Right atrium auricular region (tissue), 2 donors: Measurements from ENCODE around the gene GLRA3. TPM values are rescaled to one million over a fixed set of nuclear protein-coding genes. Genes with fewer than 3 reads are reported as not detected.
"Not testable (repeated sequence)": the region's sequence is repeated elsewhere in the genome, so short reads cannot be mapped to it uniquely, and the experiment has no call there.

Source experiments
- DNase-seq: peaks from one replicate; pipeline ENCODE4 v3.0.0-alpha.2; 2019; ENCODE audit warnings: low spot score
- H3K27ac ChIP-seq, 2 donors: fragments of 200-600 bp; sonication (generic); 1 replicate in 1 of 2; 2 replicates in 1 of 2; pipeline ENCODE4 v1.5.1; 2016 to 2019
- H3K27me3 ChIP-seq, 2 donors: fragments of 200-600 bp; sonication (generic); one replicate each; pipeline versions ENCODE4 v1.5.1 to v1.6.0; 2017 to 2019
- H3K36me3 ChIP-seq: fragments of 200-600 bp; sonication (generic); one replicate; pipeline ENCODE4 v1.5.1; 2016
- H3K4me1 ChIP-seq, 2 donors: fragments of 200-600 bp; sonication (generic); one replicate each; pipeline versions ENCODE4 v1.5.1 to v1.6.0; 2017 to 2019
- H3K4me3 ChIP-seq, 2 donors: fragments of 200-600 bp; sonication (generic); 1 replicate in 1 of 2; 2 replicates in 1 of 2; pipeline ENCODE4 v1.5.1; 2017 to 2019; ENCODE audit warnings: mild to moderate bottlenecking in 1 of 2, moderate library complexity in 1 of 2
- H3K9me3 ChIP-seq, 2 donors: fragments of 200-600 bp; sonication (generic); one replicate each; pipeline ENCODE4 v1.5.1; 2019
- total RNA-seq, 2 donors: library from RNA; depleted of rRNA; stranded (reverse); fragments of >200 nt; gene quantifications; one replicate each; pipeline ENCODE4 v1.1.0, GENCODE V29; 2016
- TF ChIP-seq, protein P1 (sequence below), 2 donors: fragments of 200-600 bp; sonication (generic); IDR thresholded peaks; one replicate each; pipeline ENCODE4 v1.5.1; 2019; ENCODE audit warnings: antibody characterized with exemption in 2 of 2

GLRA3 gene
- total RNA-seq, 2 donors from 2014 or later: not detected

- Histone ChIP-seq H3K9me3 (no peaks in the 10 kb centered on the region), H3K27ac (no peak overlapping the region), H3K4me1 (no peaks in the 10 kb centered on the region), H3K4me3 (no peak overlapping the region), H3K36me3 (no peaks in the 10 kb centered on the region), H3K27me3 (no peaks in the 10 kb centered on the region)
- TF ChIP-seq, protein P1, sequence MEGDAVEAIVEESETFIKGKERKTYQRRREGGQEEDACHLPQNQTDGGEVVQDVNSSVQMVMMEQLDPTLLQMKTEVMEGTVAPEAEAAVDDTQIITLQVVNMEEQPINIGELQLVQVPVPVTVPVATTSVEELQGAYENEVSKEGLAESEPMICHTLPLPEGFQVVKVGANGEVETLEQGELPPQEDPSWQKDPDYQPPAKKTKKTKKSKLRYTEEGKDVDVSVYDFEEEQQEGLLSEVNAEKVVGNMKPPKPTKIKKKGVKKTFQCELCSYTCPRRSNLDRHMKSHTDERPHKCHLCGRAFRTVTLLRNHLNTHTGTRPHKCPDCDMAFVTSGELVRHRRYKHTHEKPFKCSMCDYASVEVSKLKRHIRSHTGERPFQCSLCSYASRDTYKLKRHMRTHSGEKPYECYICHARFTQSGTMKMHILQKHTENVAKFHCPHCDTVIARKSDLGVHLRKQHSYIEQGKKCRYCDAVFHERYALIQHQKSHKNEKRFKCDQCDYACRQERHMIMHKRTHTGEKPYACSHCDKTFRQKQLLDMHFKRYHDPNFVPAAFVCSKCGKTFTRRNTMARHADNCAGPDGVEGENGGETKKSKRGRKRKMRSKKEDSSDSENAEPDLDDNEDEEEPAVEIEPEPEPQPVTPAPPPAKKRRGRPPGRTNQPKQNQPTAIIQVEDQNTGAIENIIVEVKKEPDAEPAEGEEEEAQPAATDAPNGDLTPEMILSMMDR (IDR thresholded peaks at IDR 0.05): no peak
- DNase-seq: no peak
Measured at GRCh38 chr4:174699654-174700053, 129.4 kb downstream of the GLRA3 start.

GRCh38 chr4:174697896-174698295 lies 131.2 kb downstream of the GLRA3 start:
- H3K4me1 ChIP-seq: no peaks in the 10 kb centered on the region
- no peaks in the 10 kb centered on the region for H3K36me3 ChIP-seq
- TF ChIP-seq, protein P1 (IDR thresholded peaks at IDR 0.05): no peak
- no peak overlapping the region for H3K4me3 ChIP-seq
- no peak overlapping the region for H3K27ac ChIP-seq
- no peaks in the 10 kb centered on the region for H3K9me3 ChIP-seq
- DNase-seq: no peak
- H3K27me3 ChIP-seq: no peaks in the 10 kb centered on the region

DNA sequence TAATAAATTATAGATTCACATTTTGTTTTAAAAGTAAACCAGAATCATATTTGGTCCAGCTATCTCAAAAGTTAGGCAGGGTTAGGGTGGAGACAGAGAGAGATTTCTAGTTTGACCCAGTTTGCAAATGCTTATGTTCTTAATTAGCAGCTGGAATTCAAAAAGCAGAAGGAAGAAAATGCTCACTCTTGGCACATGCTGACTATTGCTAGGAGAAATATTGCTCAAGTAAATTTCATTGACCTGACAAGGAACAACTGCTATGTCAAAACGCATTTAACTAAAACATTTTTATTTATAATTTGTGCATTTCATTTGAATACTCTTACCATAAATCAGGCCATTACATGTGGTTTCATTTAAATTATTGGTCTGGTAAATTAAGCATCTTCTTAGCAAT lies 131.8 kb downstream of the GLRA3 start:
- H3K36me3 ChIP-seq: no peaks in the 10 kb centered on the region
- no peak overlapping the region for H3K4me3 ChIP-seq
- H3K27me3 ChIP-seq: no peaks in the 10 kb centered on the region
- no peak overlapping the region for H3K27ac ChIP-seq
- H3K4me1 ChIP-seq: no peaks in the 10 kb centered on the region
- DNase-seq: no peak
- H3K9me3 ChIP-seq: no peaks in the 10 kb centered on the region
- TF ChIP-seq, protein P1 (IDR thresholded peaks at IDR 0.05): no peak

GRCh38 chr4:174696657-174697056 lies 132.4 kb downstream of the GLRA3 start:
- no peak overlapping the region for H3K27ac ChIP-seq
- no peak for DNase-seq
- no peaks in the 10 kb centered on the region for H3K9me3 ChIP-seq
- TF ChIP-seq, protein P1 (IDR thresholded peaks at IDR 0.05): no peak
- no peaks in the 10 kb centered on the region for H3K36me3 ChIP-seq
- no peak overlapping the region for H3K4me3 ChIP-seq
- no peaks in the 10 kb centered on the region for H3K4me1 ChIP-seq
- H3K27me3 ChIP-seq: no peaks in the 10 kb centered on the region

GRCh38 chr4:174691876-174692275 lies 137.2 kb downstream of the GLRA3 start:
- H3K4me1 ChIP-seq, H3K27me3 ChIP-seq, H3K36me3 ChIP-seq, H3K27ac ChIP-seq, DNase-seq, H3K4me3 ChIP-seq: not testable (repeated sequence)
- peaks cover 0 to 11% of the 10 kb centered on the region in 2 donors for H3K9me3 ChIP-seq

DNA sequence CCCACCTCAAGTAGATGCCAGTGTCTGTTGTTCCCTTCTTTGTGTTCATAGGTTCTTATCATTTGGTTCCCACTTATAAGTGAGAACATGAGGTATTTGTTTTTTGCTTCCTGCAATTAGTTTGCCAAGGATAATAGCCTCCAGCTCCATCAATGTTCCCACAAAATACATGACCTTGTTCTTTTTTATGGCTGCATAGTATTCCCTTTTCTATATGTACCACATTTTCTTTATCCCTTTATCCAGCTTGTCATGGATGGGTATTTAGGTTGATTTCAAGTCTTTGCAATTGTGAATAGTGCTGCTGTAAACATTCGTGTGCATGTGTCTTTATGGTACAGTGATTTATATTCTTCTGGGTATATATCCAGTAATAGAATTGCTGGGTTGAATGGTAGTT lies 138.4 kb downstream of the GLRA3 start:
- Histone ChIP-seq H3K36me3 (no peaks in the 10 kb centered on the region), H3K27me3 (no peaks in the 10 kb centered on the region), H3K4me1 (no peaks in the 10 kb centered on the region), H3K4me3 (no peak overlapping the region), H3K27ac (no peak overlapping the region), H3K9me3 (peaks cover 0 to 11% of the 10 kb centered on the region in 2 donors)
- DNase-seq: no peak
- TF ChIP-seq, protein P1 (IDR thresholded peaks at IDR 0.05): no peak
